HepG2 (cell line): ENCODE data around the gene NDUFAF8. TPM values are rescaled to one million over a fixed set of nuclear protein-coding genes. Genes with fewer than 3 reads are reported as not detected.

Source experiments
- BCL6 ChIP-seq: IDR thresholded peaks from 2 replicates; pipeline ENCODE4 v1.6.1; 2016; ENCODE audit warnings: missing genetic modification reagents, missing compliant biosample characterization
- CBX5 ChIP-seq: sonication (generic); formaldehyde crosslinking; IDR thresholded peaks from 2 replicates; pipeline ENCODE4 v1.4.0; 2020; ENCODE audit warnings: missing genetic modification reagents, borderline replicate concordance
- ERF ChIP-seq: IDR thresholded peaks from 2 replicates; pipeline ENCODE4 v1.6.1; 2018; ENCODE audit warnings: missing biosample characterization, missing genetic modification reagents
- GLMP ChIP-seq: sonication (generic); formaldehyde crosslinking; IDR thresholded peaks from 2 replicates; pipeline ENCODE4 v1.9.0; 2021; ENCODE audit warnings: missing genetic modification reagents, mild to moderate bottlenecking, borderline replicate concordance
- HOMEZ ChIP-seq: IDR thresholded peaks from 2 replicates; pipeline ENCODE4 v1.6.1; 2016; ENCODE audit warnings: low read depth
- JUN ChIP-seq: sonication (generic); formaldehyde crosslinking; IDR thresholded peaks from 2 replicates; pipeline ENCODE4 v1.4.0; 2020; ENCODE audit warnings: mild to moderate bottlenecking, missing genetic modification reagents
- KDM5A ChIP-seq: fragments of 200-600 bp; sonication (generic); IDR thresholded peaks from 2 replicates; pipeline ENCODE4 v1.7.0; 2018; ENCODE audit warnings: antibody characterized with exemption, mild to moderate bottlenecking, low read length, borderline replicate concordance
- POGK ChIP-seq: sonication (generic); formaldehyde crosslinking; conservative IDR thresholded peaks from 2 replicates; pipeline ENCODE4 v1.8.0; 2022; ENCODE audit warnings: mild to moderate bottlenecking, moderate library complexity, missing genetic modification reagents
- SRY ChIP-seq: sonication (generic); formaldehyde crosslinking; IDR thresholded peaks from 2 replicates; pipeline ENCODE4 v1.8.0; 2022; ENCODE audit warnings: mild to moderate bottlenecking, missing genetic modification reagents
- XRCC5 ChIP-seq: fragments of 200-400 bp; formaldehyde crosslinking; optimal IDR thresholded peaks from 2 replicates; pipeline ENCODE3; 2017; ENCODE audit warnings: mild to moderate bottlenecking, low read length
- ZBTB33 ChIP-seq: sonication (generic); formaldehyde crosslinking; IDR thresholded peaks from 2 replicates; pipeline ENCODE4 v1.4.0; 2020; ENCODE audit warnings: missing genetic modification reagents
- ZKSCAN1 ChIP-seq: fragments of 150-350 bp; IDR thresholded peaks from 2 replicates; pipeline ENCODE4 v1.6.1; 2014; ENCODE audit warnings: low read length
- ZKSCAN8 ChIP-seq: IDR thresholded peaks from 2 replicates; pipeline ENCODE4 v1.6.1; 2016; ENCODE audit warnings: borderline replicate concordance, missing genetic modification reagents, missing compliant biosample characterization
- ZNF142 ChIP-seq: sonication (generic); formaldehyde crosslinking; IDR thresholded peaks from 2 replicates; pipeline ENCODE4 v1.4.0; 2020; ENCODE audit warnings: missing genetic modification reagents
- ZNF230 ChIP-seq: sonication (generic); formaldehyde crosslinking; IDR thresholded peaks from 2 replicates; pipeline ENCODE4 v1.4.0; 2020; ENCODE audit warnings: mild to moderate bottlenecking, missing genetic modification reagents
- polyA plus RNA-seq, 8 experiments: library from polyadenylated mRNA; depleted of rRNA in 3 of 8; stranded (reverse) in 7 of 8; unstranded in 1 of 8; fragments of >200 nt; fragmentation: Illumina TruSeq in 4 of 8; extraction: Trizol in 4 of 8; gene quantifications; 2 replicates each; pipeline versions ENCODE4 v1.2.1 to v1.2.3, GENCODE V29; 2011 to 2016; ENCODE audit warnings: low read depth in 4 of 8, missing spikeins in 1 of 8, mixed read lengths in 1 of 8; ENCODE audit not compliant: insufficient read depth in 1 of 8
- total RNA-seq, 5 experiments: library from RNA; depleted of rRNA; stranded (reverse); fragments of >200 nt; fragmentation: Illumina TruSeq; extraction: Trizol; gene quantifications; 2 replicates each; pipeline ENCODE4 v1.2.3, GENCODE V29; 2016; ENCODE audit warnings: low read depth in 1 of 5

The NDUFAF8 gene
- total and polyA plus RNA-seq, 2 of the 13 experiments (the other 11 are each of a cell fraction or from before 2014, with no cell fraction given) = 75.6 to 233 TPM

- TF ChIP-seq HOMEZ (CRISPR knock-in tag) (no peak), SRY (no peak), ZNF142 (peak; percentile 94), ZBTB33 (CRISPR knock-in tag) (peak; percentile 11; the same call in 1 of the 2 replicates), XRCC5 (peak; percentile 80), KDM5A (no peak), ZNF230 (CRISPR knock-in tag) (no peak), JUN (no peak), BCL6 (no peak), CBX5 (CRISPR knock-in tag) (no peak), GLMP (CRISPR knock-in tag) (no peak), ZKSCAN8 (CRISPR knock-in tag) (no peak), ZKSCAN1 (no peak), ERF (CRISPR knock-in tag) (no peak), POGK (CRISPR knock-in tag) (no peak)
Observed at GRCh38 chr17:81254955-81255717, 16.0 kb downstream of the NDUFAF8 start (continued).
